GM18873 (cell line): ENCODE measurements around the gene CD300H.

Source experiments
- ATAC-seq: cut with Tn5 transposase; IDR thresholded peaks from one replicate; pipeline ENCODE4 v1.9.1; 2021; ENCODE audit warnings: mild to moderate bottlenecking, moderate library complexity, moderate number of reproducible peaks; ENCODE audit not compliant: unreplicated experiment, low FRiP score

Gene CD300H

DNA sequence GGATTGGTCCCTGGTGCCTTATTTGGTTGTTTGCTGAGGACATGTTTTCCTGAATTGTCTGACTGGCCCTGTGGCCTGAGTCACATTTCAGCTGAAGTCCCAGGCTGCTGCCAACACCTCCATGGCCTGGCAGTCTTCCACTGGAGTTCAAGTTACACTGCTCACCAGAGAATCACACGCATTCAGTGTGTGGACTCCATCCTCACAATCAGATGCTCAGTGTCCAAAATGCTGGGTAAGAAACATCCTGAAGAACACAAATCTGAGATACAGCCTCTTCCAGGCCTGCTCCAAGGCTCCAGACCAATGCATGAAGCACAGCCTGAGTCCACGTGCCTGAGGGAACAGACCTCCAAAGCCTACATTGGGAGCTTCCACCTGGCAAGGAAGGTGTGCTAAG is 55.3 kb downstream of the CD300H start:
- no peak for ATAC-seq
